ENCODE measurements around the gene TLE5.
"Not testable (repeated sequence)": the region's sequence is repeated elsewhere in the genome, so short reads cannot be mapped to it uniquely, and the experiment has no call there.

TLE5 gene

GRCh38 chr19:3089299-3089855 is 27.1 kb upstream of the TLE5 start:
- H2AK5ac ChIP-seq (ENCODE audit: low read length); H3K4me3 ChIP-seq (ENCODE audit: low read length); H3K79me2 ChIP-seq (ENCODE audit: control insufficient read depth, insufficient read depth, low read length); H3K4ac ChIP-seq (ENCODE audit: low read depth, low read length); H3K79me1 ChIP-seq (ENCODE audit: low read length); H3K9ac ChIP-seq (ENCODE audit: low read length); H3K27ac ChIP-seq (ENCODE audit: low read depth, low read length); H3K27me3 ChIP-seq (ENCODE audit: insufficient read depth, low read length, poor library complexity); H3K36me3 ChIP-seq (ENCODE audit: control insufficient read depth, insufficient read depth, low read length); H4K5ac ChIP-seq (ENCODE audit: low read length); H3K23ac ChIP-seq (ENCODE audit: low read length); H2BK15ac ChIP-seq (replicated peaks; ENCODE audit: low read depth); H3K18ac ChIP-seq (ENCODE audit: low read length); H2BK5ac ChIP-seq (ENCODE audit: low read length); H3K4me2 ChIP-seq (ENCODE audit: low read length); H2BK120ac ChIP-seq (ENCODE audit: low read depth, low read length); H3K56ac ChIP-seq (ENCODE audit: low read length); H4K8ac ChIP-seq (ENCODE audit: low read depth, low read length); DNase-seq; H3K4me1 ChIP-seq (ENCODE audit: control insufficient read depth, low read depth, low read length): not testable (repeated sequence)
- WGBS (ENCODE audit: extremely low coverage, insufficient coverage, low lambda C conversion rate): no CpG with 5 or more reads among the region's 7 CpGs

DNA sequence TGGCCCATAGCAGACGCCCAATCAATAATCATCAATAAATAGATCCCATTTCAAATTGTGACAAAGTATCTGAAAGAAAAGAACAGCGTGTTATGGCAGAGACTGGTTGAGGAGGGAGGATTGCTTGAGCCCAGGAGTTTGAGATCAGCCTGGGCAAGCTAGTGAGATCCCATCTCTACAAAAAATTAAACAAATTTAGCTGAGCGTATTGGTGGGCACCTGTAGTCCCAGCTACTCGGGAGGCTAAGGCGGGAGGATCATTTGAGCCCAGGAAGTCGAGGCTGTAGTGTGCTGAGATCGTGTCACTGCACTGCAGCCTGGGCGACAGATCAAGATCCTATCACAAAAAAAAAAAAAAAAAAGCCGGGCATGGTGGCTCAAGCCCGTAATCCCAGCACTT is 25.5 kb upstream of the TLE5 start:
- Histone ChIP-seq H2BK15ac (replicated peaks; ENCODE audit: low read depth) (no peak overlapping the region), H3K4ac (ENCODE audit: low read depth, low read length) (no peak overlapping the region), H3K4me1 (ENCODE audit: control insufficient read depth, low read depth, low read length) (no peaks in the 10 kb centered on the region), H3K79me1 (ENCODE audit: low read length) (no peaks in the 10 kb centered on the region), H4K5ac (ENCODE audit: low read length) (no peak overlapping the region), H2BK5ac (ENCODE audit: low read length) (no peak overlapping the region), H3K9ac (ENCODE audit: low read length) (no peak overlapping the region), H2BK120ac (ENCODE audit: low read depth, low read length) (no peak overlapping the region), H4K8ac (ENCODE audit: low read depth, low read length) (no peak overlapping the region), H3K4me2 (ENCODE audit: low read length) (no peak overlapping the region), H3K18ac (ENCODE audit: low read length) (no peak overlapping the region), H3K4me3 (ENCODE audit: low read length) (no peak overlapping the region), H3K56ac (ENCODE audit: low read length) (no peak overlapping the region), H3K79me2 (ENCODE audit: control insufficient read depth, insufficient read depth, low read length) (no peaks in the 10 kb centered on the region), H2AK5ac (ENCODE audit: low read length) (no peak overlapping the region), H3K27ac (ENCODE audit: low read depth, low read length) (no peak overlapping the region), H3K27me3 (ENCODE audit: insufficient read depth, low read length, poor library complexity) (no peaks in the 10 kb centered on the region), H3K23ac (ENCODE audit: low read length) (no peak overlapping the region), H3K36me3 (ENCODE audit: control insufficient read depth, insufficient read depth, low read length) (no peaks in the 10 kb centered on the region)
- WGBS (ENCODE audit: extremely low coverage, insufficient coverage, low lambda C conversion rate): no CpG with 5 or more reads among the region's 10 CpGs
- DNase-seq: no peak

DNA sequence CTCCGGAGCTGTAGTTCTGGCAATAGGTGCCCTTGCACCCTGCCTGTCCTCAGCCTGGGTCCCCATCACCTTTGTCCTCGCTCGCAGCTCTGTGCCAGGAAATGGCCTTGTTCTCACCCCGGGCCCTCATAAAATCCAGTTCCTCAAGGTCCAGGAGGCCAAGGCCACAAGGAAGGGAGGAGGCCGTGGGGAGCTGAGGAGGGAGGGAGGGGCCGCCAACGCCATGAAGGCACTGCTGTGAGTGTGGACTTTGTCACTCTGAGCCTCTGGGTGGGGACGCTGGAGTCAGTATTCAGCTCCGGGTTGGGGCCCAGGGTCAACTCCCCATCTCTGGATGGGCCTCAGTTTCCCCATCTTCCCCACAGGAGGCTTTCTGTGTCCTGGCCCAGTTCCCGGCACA is 22.6 kb upstream of the TLE5 start:
- Histone ChIP-seq H3K56ac (ENCODE audit: low read length) (no peak overlapping the region), H3K23ac (ENCODE audit: low read length) (no peak overlapping the region), H3K4me3 (ENCODE audit: low read length) (no peak overlapping the region), H3K9ac (ENCODE audit: low read length) (no peak overlapping the region), H3K4me1 (ENCODE audit: control insufficient read depth, low read depth, low read length) (no peaks in the 10 kb centered on the region), H3K4ac (ENCODE audit: low read depth, low read length) (no peak overlapping the region), H4K8ac (ENCODE audit: low read depth, low read length) (no peak overlapping the region), H4K5ac (ENCODE audit: low read length) (no peak overlapping the region), H2BK120ac (ENCODE audit: low read depth, low read length) (no peak overlapping the region), H2AK5ac (ENCODE audit: low read length) (no peak overlapping the region), H3K36me3 (ENCODE audit: control insufficient read depth, insufficient read depth, low read length) (no peaks in the 10 kb centered on the region), H3K27ac (ENCODE audit: low read depth, low read length) (no peak overlapping the region), H3K4me2 (ENCODE audit: low read length) (no peak overlapping the region), H3K79me2 (ENCODE audit: control insufficient read depth, insufficient read depth, low read length) (no peaks in the 10 kb centered on the region), H3K27me3 (ENCODE audit: insufficient read depth, low read length, poor library complexity) (no peaks in the 10 kb centered on the region), H2BK15ac (replicated peaks; ENCODE audit: low read depth) (no peak overlapping the region), H2BK5ac (ENCODE audit: low read length) (no peak overlapping the region), H3K79me1 (ENCODE audit: low read length) (no peaks in the 10 kb centered on the region), H3K18ac (ENCODE audit: low read length) (no peak overlapping the region)
- WGBS (ENCODE audit: extremely low coverage, insufficient coverage, low lambda C conversion rate): no CpG with 5 or more reads among the region's 10 CpGs
- DNase-seq: no peak

DNA sequence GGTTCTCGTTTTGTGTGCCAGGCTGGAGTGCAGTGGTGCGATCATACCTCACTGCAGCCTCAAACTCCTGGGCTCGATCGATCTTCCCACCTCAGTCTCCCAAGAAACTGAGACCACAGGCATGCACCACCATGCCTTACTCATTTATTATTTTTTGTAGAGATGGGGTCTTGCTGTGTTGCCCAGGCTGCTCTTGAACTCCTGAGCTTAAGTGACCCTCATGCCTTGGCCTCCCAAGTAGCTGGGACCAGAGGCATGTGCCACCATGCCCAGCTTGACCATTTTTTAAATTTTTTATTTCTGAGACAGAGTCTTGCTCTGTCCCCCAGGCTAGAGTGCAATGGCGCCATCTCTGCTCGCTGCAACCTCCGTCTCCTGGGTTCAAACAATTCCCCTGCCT is 21.7 kb upstream of the TLE5 start:
- DNase-seq: no peak
- H3K36me3 ChIP-seq (ENCODE audit: control insufficient read depth, insufficient read depth, low read length): no peaks in the 10 kb centered on the region
- H3K4me1 ChIP-seq (ENCODE audit: control insufficient read depth, low read depth, low read length): no peaks in the 10 kb centered on the region
- H3K27ac ChIP-seq (ENCODE audit: low read depth, low read length): no peak overlapping the region
- no peak overlapping the region for H3K4me3 ChIP-seq (ENCODE audit: low read length)
- H2BK120ac ChIP-seq (ENCODE audit: low read depth, low read length): no peak overlapping the region
- H3K79me1 ChIP-seq (ENCODE audit: low read length): no peaks in the 10 kb centered on the region
- H3K27me3 ChIP-seq (ENCODE audit: insufficient read depth, low read length, poor library complexity): no peaks in the 10 kb centered on the region
- H4K8ac ChIP-seq (ENCODE audit: low read depth, low read length): no peak overlapping the region
- no peaks in the 10 kb centered on the region for H3K79me2 ChIP-seq (ENCODE audit: control insufficient read depth, insufficient read depth, low read length)
- H3K23ac ChIP-seq (ENCODE audit: low read length): no peak overlapping the region
- H2BK15ac ChIP-seq (replicated peaks; ENCODE audit: low read depth): no peak overlapping the region
- no peak overlapping the region for H3K9ac ChIP-seq (ENCODE audit: low read length)
- no peak overlapping the region for H3K56ac ChIP-seq (ENCODE audit: low read length)
- H3K4ac ChIP-seq (ENCODE audit: low read depth, low read length): no peak overlapping the region
- H3K18ac ChIP-seq (ENCODE audit: low read length): no peak overlapping the region
- H2BK5ac ChIP-seq (ENCODE audit: low read length): no peak overlapping the region
- no CpG with 5 or more reads among the region's 7 CpGs for WGBS (ENCODE audit: extremely low coverage, insufficient coverage, low lambda C conversion rate)
- no peak overlapping the region for H2AK5ac ChIP-seq (ENCODE audit: low read length)
- no peak overlapping the region for H3K4me2 ChIP-seq (ENCODE audit: low read length)
- H4K5ac ChIP-seq (ENCODE audit: low read length): no peak overlapping the region

- no peak overlapping the region for H3K4me3 ChIP-seq (ENCODE audit: low read length)
- no peak overlapping the region for H3K9ac ChIP-seq (ENCODE audit: low read length)
- H3K23ac ChIP-seq (ENCODE audit: low read length): no peak overlapping the region
- H3K18ac ChIP-seq (ENCODE audit: low read length): no peak overlapping the region
- H3K56ac ChIP-seq (ENCODE audit: low read length): no peak overlapping the region
- no peak for DNase-seq
- no peak overlapping the region for H4K5ac ChIP-seq (ENCODE audit: low read length)
- no peaks in the 10 kb centered on the region for H3K4me1 ChIP-seq (ENCODE audit: control insufficient read depth, low read depth, low read length)
- no peaks in the 10 kb centered on the region for H3K36me3 ChIP-seq (ENCODE audit: control insufficient read depth, insufficient read depth, low read length)
- no peaks in the 10 kb centered on the region for H3K79me1 ChIP-seq (ENCODE audit: low read length)
- no peaks in the 10 kb centered on the region for H3K79me2 ChIP-seq (ENCODE audit: control insufficient read depth, insufficient read depth, low read length)
- H2BK120ac ChIP-seq (ENCODE audit: low read depth, low read length): no peak overlapping the region
- no peak overlapping the region for H3K4ac ChIP-seq (ENCODE audit: low read depth, low read length)
- no peak overlapping the region for H4K8ac ChIP-seq (ENCODE audit: low read depth, low read length)
- no CpG with 5 or more reads among the region's 10 CpGs for WGBS (ENCODE audit: extremely low coverage, insufficient coverage, low lambda C conversion rate)
- H2BK15ac ChIP-seq (replicated peaks; ENCODE audit: low read depth): no peak overlapping the region
- H3K4me2 ChIP-seq (ENCODE audit: low read length): no peak overlapping the region
- H3K27ac ChIP-seq (ENCODE audit: low read depth, low read length): no peak overlapping the region
- H2AK5ac ChIP-seq (ENCODE audit: low read length): no peak overlapping the region
- no peak overlapping the region for H2BK5ac ChIP-seq (ENCODE audit: low read length)
- no peaks in the 10 kb centered on the region for H3K27me3 ChIP-seq (ENCODE audit: insufficient read depth, low read length, poor library complexity)
These were observed 20.0 kb upstream of the TLE5 start for GRCh38 chr19:3082331-3082730.

DNA sequence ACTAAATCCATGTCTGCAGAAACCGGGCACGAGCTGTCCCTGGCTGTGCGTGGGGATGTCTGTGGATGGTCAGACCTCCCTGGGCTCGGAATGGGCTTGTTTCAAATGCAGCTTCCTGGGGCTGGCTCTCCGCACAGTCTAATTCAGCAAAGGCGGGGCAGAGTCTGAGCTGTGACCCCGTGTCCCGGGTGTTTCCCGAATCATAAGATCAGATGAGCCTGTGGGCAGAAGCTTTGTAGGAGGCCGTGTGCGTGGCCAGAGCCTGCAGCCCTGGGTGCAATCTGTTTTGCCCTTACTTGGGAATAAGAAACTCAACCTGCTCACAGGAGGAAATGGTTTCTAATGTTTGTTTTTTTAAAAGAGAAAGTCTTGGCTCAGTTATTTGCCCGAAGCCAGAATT is 18.0 kb upstream of the TLE5 start:
- H4K8ac ChIP-seq (ENCODE audit: low read depth, low read length): no peak overlapping the region
- H2BK5ac ChIP-seq (ENCODE audit: low read length): no peak overlapping the region
- H3K4ac ChIP-seq (ENCODE audit: low read depth, low read length): no peak overlapping the region
- H2BK15ac ChIP-seq (replicated peaks; ENCODE audit: low read depth): no peak overlapping the region
- WGBS (ENCODE audit: extremely low coverage, insufficient coverage, low lambda C conversion rate): no CpG with 5 or more reads among the region's 12 CpGs
- no peaks in the 10 kb centered on the region for H3K79me2 ChIP-seq (ENCODE audit: control insufficient read depth, insufficient read depth, low read length)
- no peak overlapping the region for H3K9ac ChIP-seq (ENCODE audit: low read length)
- H3K4me2 ChIP-seq (ENCODE audit: low read length): no peak overlapping the region
- H3K4me1 ChIP-seq (ENCODE audit: control insufficient read depth, low read depth, low read length): no peaks in the 10 kb centered on the region
- H3K27ac ChIP-seq (ENCODE audit: low read depth, low read length): no peak overlapping the region
- H3K36me3 ChIP-seq (ENCODE audit: control insufficient read depth, insufficient read depth, low read length): no peaks in the 10 kb centered on the region
- no peak overlapping the region for H3K18ac ChIP-seq (ENCODE audit: low read length)
- no peak overlapping the region for H3K23ac ChIP-seq (ENCODE audit: low read length)
- no peak overlapping the region for H3K56ac ChIP-seq (ENCODE audit: low read length)
- DNase-seq: no peak
- no peaks in the 10 kb centered on the region for H3K27me3 ChIP-seq (ENCODE audit: insufficient read depth, low read length, poor library complexity)
- no peak overlapping the region for H2AK5ac ChIP-seq (ENCODE audit: low read length)
- no peaks in the 10 kb centered on the region for H3K79me1 ChIP-seq (ENCODE audit: low read length)
- H3K4me3 ChIP-seq (ENCODE audit: low read length): no peak overlapping the region
- no peak overlapping the region for H2BK120ac ChIP-seq (ENCODE audit: low read depth, low read length)
- H4K5ac ChIP-seq (ENCODE audit: low read length): no peak overlapping the region
